OCI-M2 (cell line): ENCODE measurements around the gene ALDOA.

ENCODE experiments used
- DNase-seq: peaks from one replicate; lab custom pipeline; 2025; ENCODE audit not compliant: unreplicated experiment; lab: John Stamatoyannopoulos, UW

ALDOA gene

DNA sequence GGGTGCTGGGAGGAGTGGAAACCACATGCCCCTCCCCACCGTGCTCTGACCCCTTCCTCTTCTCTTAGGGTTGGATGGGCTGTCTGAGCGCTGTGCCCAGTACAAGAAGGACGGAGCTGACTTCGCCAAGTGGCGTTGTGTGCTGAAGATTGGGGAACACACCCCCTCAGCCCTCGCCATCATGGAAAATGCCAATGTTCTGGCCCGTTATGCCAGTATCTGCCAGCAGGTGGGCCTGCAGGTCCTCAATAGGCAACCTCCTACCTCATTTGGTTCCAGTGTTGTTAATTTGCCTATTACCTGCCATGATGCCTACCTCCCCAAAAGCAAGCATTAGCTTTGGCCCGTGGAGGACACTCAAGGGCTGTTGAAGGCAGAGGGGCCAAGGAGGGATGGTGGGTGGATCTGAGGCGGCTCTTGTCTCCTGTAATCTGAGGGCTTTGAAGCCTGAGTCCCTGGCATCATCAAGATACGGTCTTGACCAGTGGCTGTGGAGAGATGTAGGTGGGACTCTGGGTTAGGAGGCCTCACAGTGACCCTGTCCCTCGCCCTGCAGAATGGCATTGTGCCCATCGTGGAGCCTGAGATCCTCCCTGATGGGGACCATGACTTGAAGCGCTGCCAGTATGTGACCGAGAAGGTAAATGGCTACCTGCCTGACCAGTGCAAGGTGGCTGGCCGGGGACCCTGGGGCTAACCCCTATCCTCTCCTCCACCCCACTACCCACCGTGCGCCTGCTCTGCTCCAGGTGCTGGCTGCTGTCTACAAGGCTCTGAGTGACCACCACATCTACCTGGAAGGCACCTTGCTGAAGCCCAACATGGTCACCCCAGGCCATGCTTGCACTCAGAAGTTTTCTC lies 3.4 kb downstream of the ALDOA start:
- no peak for DNase-seq

DNA sequence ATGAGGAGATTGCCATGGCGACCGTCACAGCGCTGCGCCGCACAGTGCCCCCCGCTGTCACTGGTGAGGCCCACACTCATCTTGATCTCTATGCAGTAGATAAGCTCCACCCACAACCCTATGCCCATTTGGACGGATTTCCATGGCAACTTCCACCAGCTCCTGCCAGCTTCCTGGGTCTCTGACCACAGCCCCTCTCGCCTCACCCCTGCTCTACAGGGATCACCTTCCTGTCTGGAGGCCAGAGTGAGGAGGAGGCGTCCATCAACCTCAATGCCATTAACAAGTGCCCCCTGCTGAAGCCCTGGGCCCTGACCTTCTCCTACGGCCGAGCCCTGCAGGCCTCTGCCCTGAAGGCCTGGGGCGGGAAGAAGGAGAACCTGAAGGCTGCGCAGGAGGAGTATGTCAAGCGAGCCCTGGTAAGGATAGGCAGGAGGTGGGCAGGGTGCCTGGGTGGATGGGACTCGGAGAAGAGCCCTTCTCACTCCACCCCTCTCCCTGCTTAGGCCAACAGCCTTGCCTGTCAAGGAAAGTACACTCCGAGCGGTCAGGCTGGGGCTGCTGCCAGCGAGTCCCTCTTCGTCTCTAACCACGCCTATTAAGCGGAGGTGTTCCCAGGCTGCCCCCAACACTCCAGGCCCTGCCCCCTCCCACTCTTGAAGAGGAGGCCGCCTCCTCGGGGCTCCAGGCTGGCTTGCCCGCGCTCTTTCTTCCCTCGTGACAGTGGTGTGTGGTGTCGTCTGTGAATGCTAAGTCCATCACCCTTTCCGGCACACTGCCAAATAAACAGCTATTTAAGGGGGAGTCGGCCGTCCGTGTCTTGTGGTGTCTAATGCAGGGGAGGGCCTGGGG lies 4.3 kb downstream of the ALDOA start:
- DNase-seq, result no peak

- DNase-seq, result no peak
Measured at GRCh38 chr16:30070490-30070889, 4.9 kb downstream of the ALDOA start.

DNA sequence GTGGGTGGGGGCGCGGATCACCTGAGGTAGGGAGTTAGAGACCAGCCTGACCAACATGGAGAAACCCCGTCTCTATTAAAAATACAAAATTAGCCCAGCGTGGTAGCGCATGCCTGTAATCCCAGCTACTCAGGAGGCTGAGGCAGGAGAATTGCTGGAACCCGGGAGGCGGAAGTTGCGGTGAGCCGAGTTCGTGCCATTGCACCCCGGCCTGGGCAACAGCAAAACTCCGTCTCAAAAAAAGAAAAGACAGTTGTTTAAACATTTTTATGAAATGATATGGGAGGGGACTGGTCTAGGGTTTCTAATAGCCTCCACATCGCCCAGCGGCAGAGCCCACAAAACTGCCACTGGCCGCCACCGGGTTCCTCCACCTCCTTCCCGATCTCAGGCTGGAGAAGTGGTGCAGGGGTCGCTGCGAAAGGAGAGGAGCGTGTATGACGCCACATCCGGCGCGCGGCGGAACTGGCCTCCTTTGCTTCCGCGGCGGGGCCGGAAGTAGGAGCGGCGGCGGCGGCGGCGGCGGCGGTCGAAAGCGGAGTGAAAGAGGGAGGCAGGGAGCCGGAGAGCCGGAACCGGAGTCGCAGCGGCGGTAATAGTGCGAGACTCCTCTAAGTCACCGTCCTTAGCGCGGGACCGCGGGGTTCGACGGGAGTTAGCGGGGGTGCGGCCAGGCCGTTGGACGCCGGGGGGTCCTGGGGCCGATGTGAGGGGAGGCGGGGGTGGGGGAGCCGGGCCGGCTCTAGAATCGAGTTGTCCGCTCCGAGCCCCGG lies 10.1 kb downstream of the ALDOA start, which contains the start of gene PPP4C:
Gene PPP4C, plus strand, starts transcription at position 492 of the 773 bp plus-strand sequence. CDS start 384 bp downstream, outside the sequence.
- no peak for DNase-seq

GRCh38 chr16:30076276-30076791 lies 10.8 kb downstream of the ALDOA start:
- DNase-seq, result no peak

- DNase-seq, result no peak
Measured at GRCh38 chr16:30077656-30078055, 12.1 kb downstream of the ALDOA start.

DNA sequence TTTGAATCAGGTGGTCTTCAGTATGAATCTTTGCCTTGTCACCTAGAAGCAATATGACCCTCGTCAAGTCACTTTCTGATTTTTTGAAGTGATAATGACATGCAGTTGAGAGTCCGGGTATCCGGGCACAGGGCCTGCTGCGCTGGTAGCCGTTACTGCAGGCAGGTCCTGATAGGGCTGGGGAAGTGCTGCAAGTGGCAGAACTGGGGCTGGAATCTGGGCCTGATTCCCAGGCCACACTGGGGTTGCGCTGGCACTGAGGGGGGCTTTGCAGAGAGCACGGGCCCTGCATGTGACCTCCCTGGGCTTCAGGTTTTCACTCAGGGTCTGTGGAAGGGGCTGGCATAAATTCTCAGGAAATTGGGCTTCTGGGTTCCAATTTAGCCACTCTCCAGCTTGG lies 13.2 kb downstream of the ALDOA start:
- DNase-seq, result no peak

DNA sequence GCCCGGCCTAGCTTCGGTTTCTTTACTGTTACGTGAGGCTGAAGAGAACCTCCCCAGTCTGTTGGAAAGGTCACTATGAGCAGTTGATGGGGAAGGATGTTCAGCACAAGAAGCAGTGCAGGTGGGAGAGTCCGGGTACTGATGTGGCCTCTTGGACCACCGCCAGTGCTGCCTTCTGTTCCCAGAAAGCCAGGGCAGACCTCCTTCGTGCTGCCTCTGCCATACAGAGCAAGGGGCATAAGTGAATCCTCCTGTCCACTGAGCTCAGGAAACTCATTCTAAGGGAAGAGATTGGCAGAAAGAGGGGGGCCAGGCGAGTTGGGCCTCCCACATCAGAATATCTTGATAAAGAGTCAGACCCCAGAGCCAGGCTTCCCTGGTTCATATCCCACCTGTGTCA lies 13.9 kb downstream of the ALDOA start:
- no peak for DNase-seq

DNA sequence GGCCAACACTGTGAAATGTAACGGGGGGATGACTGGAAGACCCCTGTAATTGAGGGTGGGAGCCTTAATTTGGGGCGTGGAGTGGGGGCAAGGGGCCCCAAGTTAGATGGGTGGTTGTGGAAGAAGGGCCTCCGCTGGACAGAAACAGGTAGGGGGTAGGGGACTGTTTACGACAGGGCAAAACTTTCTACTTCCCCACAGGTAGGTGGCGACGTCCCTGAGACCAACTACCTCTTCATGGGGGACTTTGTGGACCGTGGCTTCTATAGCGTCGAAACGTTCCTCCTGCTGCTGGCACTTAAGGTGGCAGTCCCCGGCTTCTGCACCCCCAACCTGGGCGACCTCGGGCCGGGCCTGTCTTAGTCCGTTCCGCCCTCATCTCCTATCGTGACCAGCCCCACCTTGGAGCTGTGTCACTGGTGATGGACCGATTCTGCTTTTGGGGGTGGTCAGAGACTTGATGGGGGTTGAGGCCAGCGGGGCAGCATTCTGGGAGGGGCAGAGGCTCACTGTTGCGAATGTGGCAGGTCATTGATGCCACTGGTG lies 17.1 kb downstream of the ALDOA start:
- DNase-seq, result no peak

GRCh38 chr16:30083216-30084055 lies 17.9 kb downstream of the ALDOA start:
- no peak for DNase-seq

DNA sequence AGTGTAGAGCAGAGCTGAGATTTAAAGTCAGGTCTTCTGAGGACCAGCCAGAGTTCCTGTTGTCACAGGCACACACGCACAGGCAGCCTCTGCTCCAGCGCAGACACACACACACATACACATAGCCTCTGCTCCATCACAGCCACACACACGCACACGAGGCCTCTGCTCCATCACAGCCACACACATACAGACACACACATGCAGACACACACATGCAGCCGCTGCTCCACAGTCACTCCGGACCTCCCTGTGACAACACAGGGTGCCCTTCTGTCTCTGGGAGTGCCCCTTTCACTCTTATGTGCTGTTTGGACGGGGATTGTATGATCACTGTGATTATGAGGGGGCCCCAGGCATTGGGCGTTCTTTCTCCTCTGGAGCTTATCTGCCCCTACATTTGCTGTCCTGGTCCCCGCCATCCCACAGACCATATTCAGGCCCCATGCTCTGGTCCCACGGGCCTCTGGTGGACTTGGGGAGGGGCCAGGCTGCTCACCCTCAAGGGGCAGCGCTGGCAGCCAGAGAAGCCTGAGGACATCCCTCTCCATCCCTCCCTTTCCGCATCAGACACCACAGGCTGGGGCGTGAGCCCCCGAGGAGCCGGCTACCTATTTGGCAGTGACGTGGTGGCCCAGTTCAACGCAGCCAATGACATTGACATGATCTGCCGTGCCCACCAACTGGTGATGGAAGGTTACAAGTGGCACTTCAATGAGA lies 18.7 kb downstream of the ALDOA start:
- DNase-seq, result no peak

- DNase-seq, result no peak
Measured at GRCh38 chr16:30084816-30085159, 19.2 kb downstream of the ALDOA start.

DNA sequence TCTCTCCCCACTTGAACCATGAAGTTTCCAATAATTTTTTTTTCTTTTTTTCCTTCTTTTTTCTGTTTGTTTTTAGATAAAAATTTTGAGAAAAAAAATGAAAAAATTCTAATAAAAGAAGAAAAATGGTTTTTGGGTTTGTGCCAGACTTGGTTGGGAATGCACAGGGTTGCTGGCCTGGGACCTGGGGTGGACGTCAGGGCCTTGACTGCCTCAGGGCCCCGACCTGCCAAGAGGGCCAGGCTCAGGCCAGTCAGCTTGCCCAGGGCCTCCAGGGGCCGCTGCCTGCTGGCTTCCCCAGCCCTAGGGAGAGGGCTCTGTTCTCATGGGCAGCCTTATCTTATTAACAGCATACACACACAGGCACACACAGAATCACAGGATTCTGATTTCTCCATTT lies 19.7 kb downstream of the ALDOA start:
- DNase-seq, result no peak

GRCh38 chr16:30085820-30086219 lies 20.3 kb downstream of the ALDOA start:
- DNase-seq, result no peak

DNA sequence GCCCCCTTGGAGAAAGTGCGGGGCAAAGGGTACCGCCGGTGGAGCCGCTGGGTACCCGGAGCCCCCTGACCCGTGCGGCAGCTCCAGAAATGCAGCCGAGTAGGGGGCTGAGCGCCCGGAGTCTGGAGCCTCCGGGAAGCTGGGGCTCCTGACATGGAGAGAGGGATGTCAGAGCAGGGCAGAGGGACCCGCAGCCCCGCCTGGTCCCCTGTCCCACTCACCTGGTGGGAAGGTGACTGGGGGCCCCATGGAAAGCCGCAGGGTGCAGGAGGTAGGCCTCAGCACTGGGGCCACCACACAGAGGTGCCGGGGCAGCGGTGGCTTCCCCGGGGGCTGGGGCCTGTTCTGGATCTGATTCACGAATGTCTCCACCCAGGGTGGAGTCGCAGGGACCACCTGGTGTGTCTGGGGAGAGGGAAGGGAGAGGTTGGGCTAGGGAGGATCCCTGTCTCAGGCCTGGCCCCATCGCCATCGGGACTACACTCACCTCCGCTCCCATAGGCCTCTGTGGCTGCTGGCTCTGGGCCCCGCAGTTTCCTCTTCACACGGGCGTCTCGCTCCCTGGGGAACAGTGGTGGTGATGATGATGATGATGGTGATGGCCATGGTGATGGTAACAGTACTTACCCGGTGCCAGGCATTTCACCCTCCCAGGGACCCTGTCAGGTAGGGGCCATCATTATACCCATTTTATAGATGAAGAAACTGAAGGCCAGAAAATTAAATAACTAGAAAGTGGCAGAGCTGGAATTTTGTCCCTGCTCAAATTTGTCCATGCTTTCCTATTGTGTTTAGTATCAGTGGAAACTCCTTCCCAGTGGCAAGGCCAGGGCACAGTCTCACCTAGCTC lies 21.0 kb downstream of the ALDOA start:
- no peak for DNase-seq

GRCh38 chr16:30087181-30087898 lies 21.8 kb downstream of the ALDOA start:
- DNase-seq, result no peak

- DNase-seq, result no peak
Measured at GRCh38 chr16:30088237-30088831, 22.8 kb downstream of the ALDOA start.
